ENCODE data around the gene ZP3.
"Not testable (repeated sequence)": the region's sequence is repeated elsewhere in the genome, so short reads cannot be mapped to it uniquely, and the experiment has no call there.

Gene ZP3

DNA sequence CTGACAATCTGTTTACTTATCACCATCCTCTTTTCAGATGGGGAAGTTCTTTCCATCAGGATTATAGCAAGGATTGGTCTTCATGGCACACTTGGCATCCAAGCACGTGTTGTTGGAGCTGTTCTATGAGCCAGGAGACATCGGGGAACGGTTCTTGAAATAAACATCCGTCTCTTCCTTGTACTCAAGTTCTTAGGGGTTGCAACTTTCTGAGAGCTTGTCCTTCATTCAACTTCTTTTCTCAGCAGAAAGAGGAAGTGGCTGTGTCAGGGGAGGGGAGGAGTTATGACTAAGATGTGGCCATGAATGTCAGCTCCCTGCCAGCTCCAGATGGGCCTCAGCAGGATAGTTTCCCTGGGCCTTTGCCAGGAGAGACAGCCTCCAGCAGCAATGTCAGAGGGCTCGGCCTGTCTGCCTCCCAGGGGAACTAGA is 20.8 kb downstream of the ZP3 start:
- not testable (repeated sequence) for H3K36me3 ChIP-seq (ENCODE audit: control insufficient read depth, insufficient read depth, low read length); H3K27me3 ChIP-seq (replicated peaks; ENCODE audit: control insufficient read depth, insufficient read depth, low read length); H3K4me3 ChIP-seq (replicated peaks; ENCODE audit: low read depth, low read length)
- peak; percentile 44 for DNase-seq (ENCODE audit: extremely low read depth, insufficient read length)

DNA sequence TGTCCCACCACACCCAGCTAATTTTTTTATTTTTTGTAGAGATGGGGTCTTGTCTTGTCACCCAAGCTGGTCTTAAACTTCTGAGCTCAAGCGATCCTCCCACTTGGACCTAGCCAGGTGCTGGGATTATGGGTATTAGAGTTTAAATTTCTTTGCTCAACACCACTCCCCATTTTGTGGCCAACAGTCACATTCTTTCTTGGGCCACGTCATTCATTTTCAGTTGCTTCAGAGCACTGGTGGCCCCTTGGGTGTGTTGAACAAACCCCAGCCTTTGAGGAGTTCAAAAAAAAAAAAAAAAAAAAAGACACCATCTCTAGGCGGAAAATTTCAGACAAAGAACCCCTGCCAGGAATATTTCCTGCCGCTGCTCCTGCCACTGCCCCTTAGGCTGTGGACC is 32.3 kb downstream of the ZP3 start:
- not testable (repeated sequence) for H3K27me3 ChIP-seq (replicated peaks; ENCODE audit: control insufficient read depth, insufficient read depth, low read length); H3K36me3 ChIP-seq (ENCODE audit: control insufficient read depth, insufficient read depth, low read length); H3K4me3 ChIP-seq (replicated peaks; ENCODE audit: low read depth, low read length); DNase-seq (ENCODE audit: extremely low read depth, insufficient read length)

DNA sequence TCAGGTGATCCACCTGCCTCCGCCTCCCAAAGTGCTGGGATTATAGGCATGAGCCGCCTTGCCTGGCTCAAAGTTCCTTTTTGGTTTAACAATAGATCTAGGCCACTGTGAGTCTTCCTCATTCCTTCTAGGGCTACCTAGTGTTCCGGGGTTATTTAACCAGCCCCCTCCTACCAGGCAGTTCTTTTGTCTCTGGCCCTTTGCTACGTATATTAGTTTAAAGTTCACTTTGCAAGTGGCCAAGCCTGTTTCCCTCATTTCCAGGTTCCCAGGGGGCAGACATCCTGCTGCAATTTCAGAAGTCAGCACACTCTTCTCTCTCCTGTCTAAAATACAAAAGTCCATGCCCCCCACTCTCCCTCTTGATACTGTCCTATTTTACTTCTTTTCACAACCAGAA is 33.8 kb downstream of the ZP3 start:
- H3K36me3 ChIP-seq (ENCODE audit: control insufficient read depth, insufficient read depth, low read length); DNase-seq (ENCODE audit: extremely low read depth, insufficient read length); H3K27me3 ChIP-seq (replicated peaks; ENCODE audit: control insufficient read depth, insufficient read depth, low read length); H3K4me3 ChIP-seq (replicated peaks; ENCODE audit: low read depth, low read length): not testable (repeated sequence)

- not testable (repeated sequence) for DNase-seq (ENCODE audit: extremely low read depth, insufficient read length); H3K4me3 ChIP-seq (replicated peaks; ENCODE audit: low read depth, low read length); H3K36me3 ChIP-seq (ENCODE audit: control insufficient read depth, insufficient read depth, low read length); H3K27me3 ChIP-seq (replicated peaks; ENCODE audit: control insufficient read depth, insufficient read depth, low read length)
Measured at GRCh38 chr7:76460767-76461166, 36.0 kb downstream of the ZP3 start.

- H3K36me3 ChIP-seq (ENCODE audit: control insufficient read depth, insufficient read depth, low read length); DNase-seq (ENCODE audit: extremely low read depth, insufficient read length); H3K27me3 ChIP-seq (replicated peaks; ENCODE audit: control insufficient read depth, insufficient read depth, low read length): not testable (repeated sequence)
- peak within 1 kb of the TSS; percentile 61 for H3K4me3 ChIP-seq (replicated peaks; ENCODE audit: low read depth, low read length)
Measured at GRCh38 chr7:76461464-76462101, 36.8 kb downstream of the ZP3 start, which contains the start of gene DTX2. TSS of gene DTX2 (plus strand) at chr7:76461709. CDS start at chr7:76480510, 18,801 bp downstream.

DNA sequence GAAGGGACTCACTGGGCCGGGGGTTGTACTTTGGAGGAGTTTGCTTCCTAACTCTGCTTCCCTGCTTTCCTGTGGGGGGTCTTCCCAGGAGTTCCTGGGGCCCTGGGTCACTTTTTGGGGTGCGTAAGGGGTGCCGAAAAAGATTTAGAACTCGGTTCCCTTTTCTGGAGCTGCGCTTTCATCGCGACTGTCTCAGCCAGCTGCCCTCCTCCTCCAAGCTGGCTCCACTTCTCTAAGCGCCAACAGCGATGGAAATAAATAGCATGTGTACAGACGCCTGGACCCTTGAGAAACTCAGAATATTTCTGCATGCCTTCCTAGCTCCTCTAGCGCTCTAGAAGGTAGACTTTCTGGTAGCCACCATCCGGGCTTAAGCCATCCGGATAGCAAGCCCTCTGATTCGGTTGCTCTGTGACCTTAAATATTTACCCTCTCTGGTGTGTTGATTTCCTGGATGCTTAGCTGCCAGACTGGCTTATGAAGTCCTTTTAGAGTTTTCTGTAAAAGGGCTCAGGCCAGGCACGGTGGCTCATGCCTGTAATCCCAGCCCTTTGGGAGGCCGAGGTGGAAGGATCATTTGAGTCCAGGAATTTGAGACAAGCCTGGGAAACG is 37.6 kb downstream of the ZP3 start:
- not testable (repeated sequence) for H3K27me3 ChIP-seq (replicated peaks; ENCODE audit: control insufficient read depth, insufficient read depth, low read length); DNase-seq (ENCODE audit: extremely low read depth, insufficient read length); H3K36me3 ChIP-seq (ENCODE audit: control insufficient read depth, insufficient read depth, low read length); H3K4me3 ChIP-seq (replicated peaks; ENCODE audit: low read depth, low read length)

GRCh38 chr7:76464959-76465358 is 40.2 kb downstream of the ZP3 start:
- H3K36me3 ChIP-seq (ENCODE audit: control insufficient read depth, insufficient read depth, low read length); H3K4me3 ChIP-seq (replicated peaks; ENCODE audit: low read depth, low read length); H3K27me3 ChIP-seq (replicated peaks; ENCODE audit: control insufficient read depth, insufficient read depth, low read length); DNase-seq (ENCODE audit: extremely low read depth, insufficient read length): not testable (repeated sequence)

DNA sequence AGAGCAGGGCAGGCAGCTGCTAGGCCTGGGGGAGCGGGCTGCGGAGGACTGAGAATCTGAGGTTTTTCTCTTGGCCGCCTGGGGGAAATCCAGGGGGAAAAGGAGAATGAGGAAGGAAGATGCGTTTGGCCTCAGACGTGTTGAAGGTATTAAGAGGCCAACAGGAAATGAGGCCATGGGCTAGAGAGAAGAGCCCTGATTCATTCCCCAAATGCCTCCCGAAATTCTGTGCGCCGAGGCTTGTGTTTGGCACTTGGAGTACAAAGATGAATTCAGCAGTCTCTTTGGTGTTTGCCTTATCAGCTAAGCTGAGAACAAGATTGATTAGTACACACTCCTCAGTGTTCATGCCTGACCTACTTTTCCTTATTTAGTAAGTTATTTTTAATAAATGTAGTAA is 41.2 kb downstream of the ZP3 start:
- H3K4me3 ChIP-seq (replicated peaks; ENCODE audit: low read depth, low read length); H3K27me3 ChIP-seq (replicated peaks; ENCODE audit: control insufficient read depth, insufficient read depth, low read length); DNase-seq (ENCODE audit: extremely low read depth, insufficient read length); H3K36me3 ChIP-seq (ENCODE audit: control insufficient read depth, insufficient read depth, low read length): not testable (repeated sequence)

DNA sequence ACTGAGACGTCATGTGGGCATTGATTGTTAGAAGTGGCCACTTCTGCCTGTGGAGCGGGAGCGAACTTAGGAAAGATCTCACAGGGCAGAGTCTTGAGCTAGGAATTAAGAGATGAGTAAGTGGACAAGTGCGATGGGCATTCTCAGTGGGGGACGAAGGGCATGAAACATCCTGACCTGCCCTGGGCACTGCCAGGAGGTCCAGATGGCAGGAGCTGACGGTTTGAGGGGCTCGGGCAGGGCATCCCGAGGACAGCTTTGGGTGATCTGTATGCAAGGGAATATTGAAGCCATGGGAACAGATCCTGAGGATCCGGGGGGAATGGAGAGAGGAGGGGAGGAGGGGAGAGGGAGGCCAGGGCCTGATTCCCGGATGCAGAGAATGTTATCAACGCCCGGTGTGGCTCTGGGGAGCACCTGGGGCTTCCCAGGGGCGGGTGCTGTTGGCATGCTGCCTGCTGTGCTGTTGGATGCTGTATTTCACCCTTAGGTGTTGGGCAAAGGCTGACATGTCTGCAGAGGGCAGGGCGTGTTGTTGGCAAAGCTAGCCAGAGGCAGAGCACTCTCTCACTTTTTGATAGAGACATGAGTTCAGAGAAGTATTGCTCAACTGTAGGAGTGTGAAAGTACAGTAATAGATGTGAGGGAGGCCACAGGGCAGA is 43.1 kb downstream of the ZP3 start:
- not testable (repeated sequence) for DNase-seq (ENCODE audit: extremely low read depth, insufficient read length); H3K36me3 ChIP-seq (ENCODE audit: control insufficient read depth, insufficient read depth, low read length); H3K4me3 ChIP-seq (replicated peaks; ENCODE audit: low read depth, low read length); H3K27me3 ChIP-seq (replicated peaks; ENCODE audit: control insufficient read depth, insufficient read depth, low read length)

DNA sequence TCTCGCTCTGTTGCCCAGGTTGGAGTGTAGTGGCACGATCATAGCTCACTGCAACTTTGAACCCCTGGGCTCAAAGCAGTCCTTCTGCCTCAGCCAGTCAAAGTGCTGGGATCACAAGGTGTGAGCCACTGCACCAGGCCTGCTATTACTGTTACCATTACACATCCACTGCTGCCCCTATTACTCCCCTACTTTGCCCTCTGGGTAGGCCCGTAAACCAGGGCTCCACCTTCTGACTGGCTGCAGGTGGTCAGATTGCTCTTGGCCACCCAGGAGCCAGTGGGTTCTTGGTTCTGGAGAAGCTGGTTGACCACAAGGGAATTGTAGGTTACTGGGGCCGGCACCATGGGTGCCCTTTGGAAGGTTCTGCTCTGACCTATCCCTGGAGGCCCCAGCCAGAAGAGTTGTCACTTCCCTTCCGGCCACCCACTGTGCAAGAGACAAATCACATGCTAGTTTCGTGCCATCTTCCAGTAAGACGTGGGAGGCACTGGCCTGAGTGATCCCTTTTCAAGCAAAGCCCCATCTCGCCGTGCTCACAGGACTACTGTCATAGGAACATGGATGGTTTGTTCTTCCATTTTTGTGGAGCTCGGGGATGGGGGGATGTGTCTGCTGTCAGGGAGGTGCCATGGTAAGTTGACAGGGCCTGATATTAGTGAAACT is 46.9 kb downstream of the ZP3 start:
- H3K4me3 ChIP-seq (replicated peaks; ENCODE audit: low read depth, low read length); H3K36me3 ChIP-seq (ENCODE audit: control insufficient read depth, insufficient read depth, low read length); H3K27me3 ChIP-seq (replicated peaks; ENCODE audit: control insufficient read depth, insufficient read depth, low read length); DNase-seq (ENCODE audit: extremely low read depth, insufficient read length): not testable (repeated sequence)

DNA sequence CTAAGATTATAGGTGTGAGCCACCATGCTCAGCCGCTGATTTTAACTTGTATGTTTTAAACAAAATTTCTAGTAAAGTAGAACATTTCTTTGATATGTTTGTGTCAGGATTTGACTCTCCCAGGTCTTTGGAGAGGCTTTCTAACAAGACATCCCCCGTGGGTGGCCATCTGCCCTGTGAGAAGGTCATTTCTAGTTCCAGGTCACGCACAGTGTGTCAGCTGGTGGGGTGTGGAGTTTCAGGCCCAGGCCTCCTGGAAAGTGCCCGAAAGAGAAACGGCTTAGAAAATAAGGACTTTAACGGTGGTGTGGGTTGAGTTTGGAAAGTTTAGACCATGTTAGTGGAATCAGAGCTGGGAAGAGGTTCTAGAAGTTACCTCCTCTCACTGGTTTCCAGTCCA is 48.3 kb downstream of the ZP3 start:
- not testable (repeated sequence) for H3K36me3 ChIP-seq (ENCODE audit: control insufficient read depth, insufficient read depth, low read length); H3K27me3 ChIP-seq (replicated peaks; ENCODE audit: control insufficient read depth, insufficient read depth, low read length); H3K4me3 ChIP-seq (replicated peaks; ENCODE audit: low read depth, low read length); DNase-seq (ENCODE audit: extremely low read depth, insufficient read length)

GRCh38 chr7:76476280-76476679 is 51.5 kb downstream of the ZP3 start:
- DNase-seq (ENCODE audit: extremely low read depth, insufficient read length); H3K27me3 ChIP-seq (replicated peaks; ENCODE audit: control insufficient read depth, insufficient read depth, low read length); H3K4me3 ChIP-seq (replicated peaks; ENCODE audit: low read depth, low read length); H3K36me3 ChIP-seq (ENCODE audit: control insufficient read depth, insufficient read depth, low read length): not testable (repeated sequence)

- not testable (repeated sequence) for H3K27me3 ChIP-seq (replicated peaks; ENCODE audit: control insufficient read depth, insufficient read depth, low read length); DNase-seq (ENCODE audit: extremely low read depth, insufficient read length); H3K36me3 ChIP-seq (ENCODE audit: control insufficient read depth, insufficient read depth, low read length); H3K4me3 ChIP-seq (replicated peaks; ENCODE audit: low read depth, low read length)
Measured at GRCh38 chr7:76476742-76477474, 52.2 kb downstream of the ZP3 start.

DNA sequence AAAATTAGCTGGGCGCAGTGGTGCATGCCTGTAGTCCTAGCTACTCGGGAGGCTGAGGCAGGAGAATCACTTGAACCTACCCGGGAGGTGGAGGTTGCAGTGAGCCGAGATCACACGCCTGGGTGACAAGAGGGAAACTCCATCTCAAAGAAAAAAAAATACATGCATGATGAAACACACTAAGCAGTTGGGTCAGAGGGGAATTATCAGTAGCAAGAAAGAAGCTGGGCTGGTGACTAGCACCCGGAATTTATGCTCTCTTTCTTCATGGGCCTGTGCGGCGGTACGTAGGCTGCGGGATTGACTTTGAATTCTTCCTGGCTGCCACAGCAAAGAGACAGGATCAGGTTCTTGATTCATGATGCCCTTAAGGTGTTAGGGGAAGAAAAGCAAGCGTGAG is 54.9 kb downstream of the ZP3 start:
- H3K27me3 ChIP-seq (replicated peaks; ENCODE audit: control insufficient read depth, insufficient read depth, low read length); H3K36me3 ChIP-seq (ENCODE audit: control insufficient read depth, insufficient read depth, low read length); H3K4me3 ChIP-seq (replicated peaks; ENCODE audit: low read depth, low read length); DNase-seq (ENCODE audit: extremely low read depth, insufficient read length): not testable (repeated sequence)

Data from GM06990 (cell line).